Ovary (tissue), 3 donors: Measurements from ENCODE around the gene CACNB2.

Source experiments
- EP300 ChIP-seq: sonication (generic); formaldehyde crosslinking; IDR thresholded peaks from one replicate; pipeline ENCODE4 v1.6.1; 2017; ENCODE audit warnings: antibody characterized with exemption
- POLR2A ChIP-seq: fragments of 450-650 bp; IDR thresholded peaks from one replicate; pipeline ENCODE4 v1.6.1; 2017; ENCODE audit warnings: antibody characterized with exemption, mild to moderate bottlenecking, moderate library complexity
- TF ChIP-seq, protein P1 (sequence below), 3 donors: fragments of 450-650 bp in 2 of 3; fragments of 200-600 bp in 1 of 3; IDR thresholded peaks; one replicate each; pipeline versions ENCODE4 v1.5.1 to v1.8.0; 2016 to 2022; ENCODE audit warnings: antibody characterized with exemption in 3 of 3, mild to moderate bottlenecking in 1 of 3
- donor health status: DM: no; HTN: no; CAD: no.

DNA sequence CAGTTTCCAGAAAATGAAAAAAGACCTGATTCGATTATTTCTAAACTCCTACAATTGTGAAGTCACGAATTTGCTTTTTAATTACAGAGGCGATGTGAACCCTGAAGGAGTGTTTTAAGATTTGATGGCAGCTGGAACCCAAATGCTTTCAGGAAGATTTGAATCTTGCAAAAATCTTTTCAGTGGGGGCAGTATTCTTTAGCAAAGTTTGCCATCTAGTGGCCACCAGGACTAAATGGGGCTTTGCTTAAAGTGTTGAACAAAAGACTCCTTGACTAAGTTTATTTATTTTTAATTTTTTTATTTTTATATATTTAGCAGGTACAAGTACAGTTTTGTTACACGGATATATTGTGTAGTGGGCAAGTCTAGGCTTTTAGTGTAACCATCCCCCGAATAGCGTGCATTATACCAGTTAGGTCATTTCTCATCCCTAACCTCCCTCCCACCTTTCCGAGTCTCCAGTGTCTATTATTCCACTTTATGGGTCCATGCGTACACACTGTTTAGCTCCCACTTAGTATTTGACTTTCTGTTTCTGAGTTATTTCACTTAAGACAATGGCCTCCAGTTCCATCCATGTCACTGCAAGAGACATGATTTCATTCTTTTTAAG, 98.8 kb downstream of the CACNB2 start:
- TF ChIP-seq POLR2A (no peak), EP300 (no peak)
- TF ChIP-seq, protein P1, sequence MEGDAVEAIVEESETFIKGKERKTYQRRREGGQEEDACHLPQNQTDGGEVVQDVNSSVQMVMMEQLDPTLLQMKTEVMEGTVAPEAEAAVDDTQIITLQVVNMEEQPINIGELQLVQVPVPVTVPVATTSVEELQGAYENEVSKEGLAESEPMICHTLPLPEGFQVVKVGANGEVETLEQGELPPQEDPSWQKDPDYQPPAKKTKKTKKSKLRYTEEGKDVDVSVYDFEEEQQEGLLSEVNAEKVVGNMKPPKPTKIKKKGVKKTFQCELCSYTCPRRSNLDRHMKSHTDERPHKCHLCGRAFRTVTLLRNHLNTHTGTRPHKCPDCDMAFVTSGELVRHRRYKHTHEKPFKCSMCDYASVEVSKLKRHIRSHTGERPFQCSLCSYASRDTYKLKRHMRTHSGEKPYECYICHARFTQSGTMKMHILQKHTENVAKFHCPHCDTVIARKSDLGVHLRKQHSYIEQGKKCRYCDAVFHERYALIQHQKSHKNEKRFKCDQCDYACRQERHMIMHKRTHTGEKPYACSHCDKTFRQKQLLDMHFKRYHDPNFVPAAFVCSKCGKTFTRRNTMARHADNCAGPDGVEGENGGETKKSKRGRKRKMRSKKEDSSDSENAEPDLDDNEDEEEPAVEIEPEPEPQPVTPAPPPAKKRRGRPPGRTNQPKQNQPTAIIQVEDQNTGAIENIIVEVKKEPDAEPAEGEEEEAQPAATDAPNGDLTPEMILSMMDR (IDR thresholded peaks at IDR 0.05): peak; percentile 50 to 68 (median 65)
